ENCODE measurements around the gene EHD1.

- TF ChIP-seq CTCF (IDR thresholded peaks at IDR 0.05) (no peak), EP300 (IDR thresholded peaks at IDR 0.05) (no peak), POLR2A (IDR thresholded peaks at IDR 0.05) (no peak)
These were observed 48.7 kb downstream of the EHD1 start for GRCh38 chr11:64829536-64830251.
